GM19328 (cell line): Measurements from ENCODE around the gene CDC42EP3.
A peak's percentile ranks its signal among the peaks of the same experiment; 100 is the strongest.

Experiments used
- ATAC-seq: cut with Tn5 transposase; IDR thresholded peaks from one replicate; pipeline ENCODE4 v1.9.1; 2021; ENCODE audit warnings: mild to moderate bottlenecking, moderate library complexity; ENCODE audit not compliant: unreplicated experiment

Gene CDC42EP3

DNA sequence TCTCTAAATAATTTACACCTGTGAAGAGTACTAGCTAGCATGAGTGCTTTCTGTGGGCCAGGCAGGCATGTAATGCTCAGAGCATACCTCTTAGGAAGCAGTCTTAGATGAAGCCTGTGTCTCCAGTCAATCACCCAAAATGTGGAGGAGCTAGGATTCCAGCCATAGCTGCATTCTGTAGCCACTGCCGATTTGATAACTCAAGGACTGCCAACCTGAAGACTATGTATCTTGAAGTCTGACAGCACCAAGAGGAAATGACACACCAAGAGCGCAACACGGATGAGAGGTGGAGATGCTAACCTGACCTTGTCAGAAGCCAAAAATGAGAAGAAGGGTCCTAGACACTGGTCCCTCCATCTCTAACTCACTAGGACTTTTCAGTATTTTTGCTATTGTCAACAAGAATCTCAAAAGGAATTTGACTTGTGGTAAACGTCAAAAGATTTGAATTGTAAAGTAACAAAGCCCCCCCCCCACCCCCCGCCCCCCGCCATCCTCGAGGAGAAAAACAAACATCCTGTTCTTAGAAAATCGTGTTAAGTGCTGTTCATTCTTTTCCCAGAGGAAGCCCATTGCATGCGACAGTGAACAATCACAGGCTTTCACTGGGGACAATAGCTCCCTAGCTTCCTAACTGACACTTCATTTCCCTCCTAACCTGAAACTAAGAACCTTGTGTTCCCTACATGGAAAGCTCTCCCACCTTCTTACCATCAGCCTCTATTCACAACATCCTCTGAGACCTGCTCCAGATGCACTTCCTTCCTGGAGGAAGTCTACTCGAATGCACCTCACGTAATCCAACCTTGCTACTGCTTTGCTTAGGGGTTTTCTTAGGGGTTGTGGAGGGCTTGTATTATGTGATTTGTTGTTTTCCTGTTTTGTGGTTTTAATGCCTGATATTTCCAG, 14.7 kb downstream of the CDC42EP3 start:
- no peak for ATAC-seq

DNA sequence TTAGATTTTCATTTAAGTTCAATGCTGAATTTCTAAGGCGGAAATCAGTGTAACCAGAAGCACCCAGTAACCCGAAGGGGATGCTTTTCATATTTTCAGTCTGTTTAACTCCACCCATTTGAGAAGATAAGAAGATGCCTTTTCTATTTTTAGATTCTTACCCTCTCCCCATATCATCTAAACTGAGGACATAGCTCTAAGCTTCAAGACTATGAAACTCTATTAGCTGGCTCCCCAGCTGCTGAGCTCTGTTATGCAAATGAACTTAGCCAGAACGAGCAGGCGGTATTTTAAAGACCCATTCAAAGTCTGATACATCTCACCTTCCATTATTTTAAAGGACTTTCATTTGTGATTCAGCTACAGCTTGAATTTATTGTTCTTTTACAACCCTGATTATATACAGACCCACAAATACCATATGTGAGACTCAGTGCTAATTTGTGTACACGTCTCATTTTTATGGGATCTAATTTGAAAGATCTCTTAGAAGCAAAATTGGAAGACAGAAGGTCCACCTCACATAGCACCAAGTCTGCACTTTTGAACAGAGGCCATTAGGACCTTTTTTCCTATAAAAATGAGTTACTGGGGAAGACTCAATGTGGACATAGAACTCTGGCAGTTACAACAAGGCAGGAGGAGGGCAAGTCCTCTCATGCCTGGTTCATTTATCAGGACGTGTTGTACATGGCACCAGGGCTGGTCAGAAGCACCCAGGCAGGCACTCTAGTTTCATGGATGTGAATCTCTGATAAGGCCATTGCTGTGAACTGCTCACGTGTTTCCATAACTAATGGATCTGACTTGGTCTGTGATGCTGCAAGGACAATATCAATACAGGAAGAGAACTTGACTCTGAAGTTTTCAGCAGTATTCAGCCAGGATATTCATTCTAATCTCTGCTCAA, 16.3 kb downstream of the CDC42EP3 start:
- ATAC-seq: peak; percentile 81

DNA sequence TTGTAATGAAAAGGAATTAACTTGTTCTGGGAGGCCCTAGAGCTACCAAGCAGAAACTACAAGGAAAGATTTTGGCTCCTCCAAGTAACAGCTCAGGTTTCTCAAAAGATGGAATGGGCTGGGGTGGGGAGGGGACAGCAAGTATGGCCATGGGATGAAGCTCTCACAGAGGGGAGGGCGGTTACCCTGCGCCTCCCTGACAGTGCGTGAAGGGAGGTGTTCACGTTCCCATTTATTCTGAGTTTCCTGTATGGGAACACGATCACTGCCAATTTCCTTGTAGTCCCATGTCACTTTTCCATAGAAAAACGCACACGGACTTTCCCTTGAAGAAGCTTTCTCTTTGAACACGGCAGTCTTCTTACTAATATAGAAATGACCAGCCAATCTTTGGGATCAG, 17.0 kb downstream of the CDC42EP3 start:
- no peak for ATAC-seq

DNA sequence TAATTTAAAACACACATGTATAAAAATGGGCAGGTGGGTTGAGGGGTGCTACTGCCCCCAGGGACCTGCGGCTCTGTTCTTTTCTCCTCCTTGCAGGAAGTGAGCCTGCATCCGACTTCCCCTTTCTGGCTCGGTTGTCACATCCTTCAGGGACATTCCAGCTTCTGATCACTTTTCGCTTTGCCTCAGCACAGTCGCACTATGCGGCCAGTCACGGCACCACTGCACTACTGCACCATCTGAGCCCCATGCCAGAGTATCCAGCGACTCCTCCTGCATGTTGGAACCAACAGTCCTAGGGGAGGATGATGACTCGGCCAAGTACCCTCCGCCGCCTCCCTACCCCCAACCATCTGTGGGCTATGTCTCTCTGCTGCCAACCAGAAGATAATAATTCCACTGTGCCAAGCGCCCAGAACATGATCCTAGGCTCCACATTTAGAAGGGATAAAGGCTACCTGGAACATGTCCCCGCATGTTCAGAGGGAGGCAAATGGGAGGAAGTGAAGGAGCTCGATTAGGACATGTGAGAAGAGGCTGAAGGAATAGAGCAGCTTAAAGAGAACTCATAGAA, 17.6 kb downstream of the CDC42EP3 start:
- ATAC-seq: peak; percentile 29

DNA sequence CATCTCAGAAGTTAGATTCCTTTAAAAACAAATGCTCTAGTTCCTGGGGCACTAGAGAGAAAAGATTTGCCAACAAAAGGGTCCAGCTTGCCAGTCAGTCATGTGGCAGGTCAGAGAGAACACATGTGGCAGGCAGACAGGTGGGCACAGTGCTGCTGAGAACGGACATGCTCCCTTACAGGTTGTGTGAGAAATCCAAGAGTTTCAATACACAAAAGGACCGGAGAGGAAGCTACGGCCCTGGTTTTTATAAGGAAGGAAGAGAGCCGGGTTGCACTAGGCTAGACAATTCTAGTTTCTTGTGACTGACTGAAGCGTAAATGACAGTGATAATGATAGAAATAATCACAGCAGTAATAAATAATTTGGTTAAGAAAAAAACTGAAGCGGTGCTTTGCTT, 18.3 kb downstream of the CDC42EP3 start:
- ATAC-seq: no peak

DNA sequence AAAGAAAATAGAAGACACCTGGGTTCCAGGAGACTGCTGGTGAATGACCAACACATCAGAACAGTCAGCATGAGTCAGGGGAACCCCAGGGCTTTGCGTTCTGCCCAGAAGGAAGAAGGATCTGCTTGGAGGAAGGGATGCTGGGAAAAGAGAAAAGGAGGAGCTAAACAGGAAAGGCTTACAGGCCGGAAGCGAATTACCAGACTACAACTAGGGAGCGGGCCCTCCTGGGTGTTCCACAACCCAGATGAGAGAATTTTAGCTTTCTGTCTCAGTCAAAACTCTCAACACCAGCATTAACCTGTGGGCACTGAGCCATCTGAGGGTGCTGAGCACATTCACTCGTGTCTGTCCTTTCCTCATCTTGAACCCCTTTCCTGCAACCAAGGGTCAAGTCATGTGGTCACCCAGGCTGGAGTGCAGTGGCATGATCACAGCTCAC, 19.2 kb downstream of the CDC42EP3 start:
- no peak for ATAC-seq

DNA sequence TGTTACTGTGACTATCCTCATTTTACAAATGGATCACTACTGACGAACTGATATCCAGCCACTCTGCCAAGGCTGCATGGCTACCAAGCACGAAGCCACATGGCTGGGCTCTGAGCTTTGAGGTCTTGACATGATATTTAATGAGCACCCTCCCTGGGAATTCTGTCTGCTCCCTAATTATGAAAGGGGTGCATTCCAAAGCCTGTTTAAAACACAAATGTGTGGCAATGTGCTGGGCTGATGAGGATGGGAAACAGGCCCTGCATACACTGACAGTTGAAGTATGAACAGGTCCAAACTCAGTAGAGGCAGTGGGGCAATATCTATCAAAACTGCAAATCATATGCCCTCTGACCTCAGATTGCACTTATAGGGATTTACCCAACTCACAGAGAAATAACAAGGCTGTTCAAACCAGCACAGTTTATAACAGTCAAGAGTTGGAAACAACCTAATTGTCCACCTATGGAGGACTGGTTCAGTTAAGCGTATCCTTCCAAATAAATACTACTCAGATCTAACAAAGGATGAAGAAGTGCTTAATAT, 20.8 kb downstream of the CDC42EP3 start:
- no peak for ATAC-seq

DNA sequence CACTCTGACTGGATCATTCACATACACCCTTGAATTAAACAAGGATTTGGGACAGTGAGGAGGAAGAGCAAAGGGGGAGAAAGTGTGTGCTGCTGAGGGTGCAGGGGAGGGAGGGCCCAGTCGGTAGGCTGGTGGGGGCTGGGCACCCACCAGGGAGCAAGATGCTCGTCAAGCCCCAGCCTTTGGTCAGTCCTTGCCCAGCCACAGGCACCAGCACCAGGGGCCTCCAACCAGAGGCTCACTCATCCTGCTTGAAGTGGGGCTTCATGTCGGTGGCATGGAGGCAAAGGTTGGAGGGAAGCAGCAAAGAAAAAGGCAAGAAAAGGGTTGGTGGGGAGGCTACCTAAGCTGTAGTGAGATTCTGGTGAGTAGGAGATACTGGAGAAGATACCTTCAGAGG, 21.9 kb downstream of the CDC42EP3 start:
- ATAC-seq: no peak

DNA sequence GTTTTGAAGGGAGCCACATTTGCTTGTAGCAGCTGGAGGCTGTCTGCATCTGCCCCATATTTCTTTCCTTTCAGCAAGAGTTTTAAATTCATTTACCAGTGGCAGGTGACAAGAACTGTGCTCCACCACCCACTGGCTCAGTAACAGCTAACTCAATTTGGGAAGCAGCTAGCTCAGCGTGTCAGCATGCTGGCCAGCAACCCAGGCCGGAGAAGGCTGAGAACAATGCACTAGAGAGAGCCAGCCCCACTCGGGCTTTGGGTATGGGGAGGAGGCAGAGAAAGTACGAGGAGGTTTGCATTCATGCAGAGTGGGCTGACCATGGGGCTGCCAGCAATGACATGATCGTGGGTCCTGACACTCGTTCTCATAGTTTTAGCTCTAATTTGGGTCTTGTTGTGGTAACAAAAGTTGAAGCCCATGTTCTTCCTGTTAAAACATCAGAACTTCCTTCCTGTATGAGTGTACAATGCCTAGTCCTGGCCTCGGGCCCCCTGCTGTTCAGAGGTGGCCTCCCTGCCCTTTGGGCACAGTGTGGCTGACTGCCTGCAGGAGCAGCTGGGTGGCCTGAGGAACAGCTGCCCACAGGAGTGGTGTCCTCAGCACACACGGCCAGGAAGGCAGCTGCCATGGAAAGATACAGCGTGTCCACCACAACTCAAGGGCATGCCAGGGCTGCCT, 23.0 kb downstream of the CDC42EP3 start:
- no peak for ATAC-seq

DNA sequence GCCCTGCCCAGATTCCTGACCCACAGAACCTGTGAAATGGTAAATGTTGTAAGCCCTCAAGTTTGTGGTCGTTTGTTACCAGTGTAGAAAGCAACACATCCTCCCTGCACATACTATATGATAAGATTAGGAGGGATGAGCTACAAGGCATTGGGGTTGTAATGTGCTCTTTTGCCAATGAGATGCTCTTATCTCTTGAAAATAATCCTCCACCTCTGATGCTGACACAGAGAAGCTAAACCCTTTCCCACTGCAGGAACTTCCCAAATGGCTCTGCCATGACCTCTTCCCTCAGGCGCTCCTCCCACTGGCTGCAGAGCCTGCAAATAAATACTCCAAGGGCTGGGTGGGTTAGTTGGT, 23.5 kb downstream of the CDC42EP3 start:
- ATAC-seq: no peak

DNA sequence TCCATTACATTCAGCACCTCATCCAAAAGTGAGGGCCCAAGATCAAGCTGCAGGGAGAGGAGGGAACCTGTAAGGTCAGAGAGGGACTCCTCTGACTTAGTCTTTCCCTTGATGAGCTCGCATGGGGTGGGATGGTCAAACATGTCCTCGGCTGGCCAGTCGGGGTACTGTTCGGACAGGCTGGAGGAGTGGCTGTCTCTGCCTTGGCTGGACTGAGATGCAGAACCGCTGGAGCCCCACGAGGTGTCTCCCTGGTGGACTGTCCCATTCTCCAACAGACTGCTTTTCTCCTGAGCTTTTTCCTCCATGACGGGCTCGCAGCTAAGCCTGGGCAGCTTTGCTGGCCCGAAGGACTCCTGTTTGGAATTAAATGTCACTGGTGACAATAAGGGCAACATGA, 25.6 kb downstream of the CDC42EP3 start:
- ATAC-seq: no peak

DNA sequence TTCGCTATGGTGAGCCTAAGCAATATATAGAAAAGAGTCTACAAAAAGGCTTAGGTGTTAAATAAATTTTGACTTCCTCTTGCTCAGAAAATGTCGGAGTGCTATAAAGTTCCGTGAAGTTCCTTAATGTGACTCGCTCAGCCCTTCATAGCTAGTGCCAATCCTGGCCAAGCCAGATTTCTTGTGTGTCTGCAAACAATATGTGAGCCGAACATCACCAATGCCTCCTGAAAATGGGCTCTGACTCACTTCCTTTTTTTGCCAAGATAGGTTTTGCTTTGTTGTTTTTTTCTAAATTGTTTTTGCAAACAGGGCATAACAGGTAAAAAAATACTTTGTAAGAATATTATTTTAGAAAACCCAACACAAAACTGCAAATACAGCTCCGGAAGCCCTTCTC, 26.1 kb downstream of the CDC42EP3 start:
- ATAC-seq: no peak

DNA sequence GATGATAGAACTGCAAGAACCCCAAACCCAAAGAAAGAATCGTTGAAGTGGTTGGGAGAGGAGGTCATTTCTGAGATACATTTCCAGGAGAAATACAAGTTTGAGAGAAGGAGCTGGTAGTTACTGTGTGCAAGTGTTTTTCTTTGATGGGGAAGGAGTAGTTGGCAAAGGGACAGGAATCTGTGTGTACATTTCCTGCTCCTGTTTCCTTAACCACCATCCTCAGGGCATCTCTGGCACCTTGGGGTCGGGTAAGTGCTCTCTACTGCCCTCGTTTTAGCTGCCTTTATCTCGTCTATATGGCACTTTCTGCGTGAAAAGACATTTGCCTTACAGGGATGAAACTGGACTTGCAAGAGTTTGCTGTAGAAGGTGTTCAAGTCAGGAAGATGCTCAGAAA, 27.3 kb downstream of the CDC42EP3 start:
- no peak for ATAC-seq

DNA sequence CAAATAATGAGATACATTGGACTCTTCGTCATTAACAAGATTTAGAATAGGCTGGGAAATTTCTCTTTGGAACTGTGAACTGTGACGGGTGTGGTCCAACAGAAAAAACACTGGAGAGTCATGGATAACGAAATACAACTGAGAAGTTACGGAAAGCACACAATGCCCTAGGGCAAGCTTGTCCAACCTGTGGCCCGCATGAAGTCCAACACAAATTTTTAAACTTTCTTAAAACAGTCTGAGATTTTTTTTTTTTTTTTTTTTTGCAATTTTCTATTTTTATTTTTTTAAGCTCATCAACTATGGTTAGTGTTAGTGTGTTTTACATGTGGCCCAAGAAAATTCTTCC, 27.7 kb downstream of the CDC42EP3 start:
- no peak for ATAC-seq

DNA sequence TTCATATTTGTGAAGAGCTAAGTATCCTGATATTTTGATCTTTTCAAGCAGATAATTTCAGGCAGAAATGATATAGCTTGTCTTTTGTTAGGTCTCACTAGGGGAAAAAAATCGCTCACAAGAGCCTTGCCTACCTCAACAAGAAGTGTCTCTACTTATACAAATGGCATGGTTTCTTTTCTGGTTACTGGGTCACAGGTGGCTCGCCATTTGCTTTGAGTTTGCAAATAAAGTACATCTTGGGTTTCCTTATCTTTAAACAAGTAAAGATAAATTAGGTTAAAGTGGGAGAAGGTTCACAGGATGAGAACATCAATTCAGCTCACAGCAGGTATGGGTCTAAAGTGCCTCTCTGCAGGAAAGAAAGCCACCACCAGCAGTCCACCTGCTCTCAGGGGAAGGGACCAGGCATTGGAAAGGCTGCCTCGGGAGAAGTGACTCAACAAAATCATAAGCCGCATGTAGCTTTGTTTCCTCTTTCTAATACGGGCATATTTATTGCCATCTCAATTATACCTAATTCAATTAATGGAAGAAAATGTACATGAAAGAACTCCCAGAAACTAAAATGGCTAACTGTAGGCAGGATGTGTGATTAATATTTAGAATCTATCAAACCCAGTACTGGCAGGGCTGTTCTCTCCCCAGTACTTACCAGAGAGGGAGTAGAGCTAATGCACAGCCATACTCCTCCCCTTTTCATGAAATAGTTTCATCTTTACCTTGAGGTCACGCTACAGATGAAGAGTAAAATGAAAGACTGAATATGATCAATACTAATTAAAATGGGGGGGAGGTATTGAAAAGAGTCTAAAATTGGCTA, 28.3 kb downstream of the CDC42EP3 start:
- ATAC-seq: no peak

DNA sequence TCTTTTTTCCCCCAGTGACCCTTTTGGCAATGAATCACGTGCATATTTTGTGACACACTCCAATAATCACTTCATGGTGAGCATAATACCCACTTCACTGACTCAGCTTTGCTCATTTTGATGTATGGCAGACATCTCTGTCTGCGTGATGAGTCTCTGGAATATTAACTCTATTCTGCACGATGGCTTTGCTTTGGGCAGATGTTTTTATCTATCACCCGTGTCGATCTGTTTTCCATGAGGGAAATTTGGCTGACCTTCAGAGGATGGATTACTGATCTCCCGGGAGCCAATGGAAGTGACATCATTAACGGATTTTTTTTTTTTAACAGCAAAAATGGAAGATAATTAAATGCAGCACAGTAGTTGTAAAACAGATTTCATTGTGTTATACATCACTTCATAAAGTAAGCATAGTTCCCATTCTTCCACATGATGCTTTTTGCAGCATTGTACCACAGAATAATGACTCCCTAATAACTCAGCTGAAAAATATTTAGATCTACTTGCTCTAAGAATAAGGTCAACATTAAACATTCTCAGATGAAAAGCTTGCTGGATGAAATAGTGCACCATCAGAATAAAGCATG, 29.8 kb downstream of the CDC42EP3 start:
- no peak for ATAC-seq

DNA sequence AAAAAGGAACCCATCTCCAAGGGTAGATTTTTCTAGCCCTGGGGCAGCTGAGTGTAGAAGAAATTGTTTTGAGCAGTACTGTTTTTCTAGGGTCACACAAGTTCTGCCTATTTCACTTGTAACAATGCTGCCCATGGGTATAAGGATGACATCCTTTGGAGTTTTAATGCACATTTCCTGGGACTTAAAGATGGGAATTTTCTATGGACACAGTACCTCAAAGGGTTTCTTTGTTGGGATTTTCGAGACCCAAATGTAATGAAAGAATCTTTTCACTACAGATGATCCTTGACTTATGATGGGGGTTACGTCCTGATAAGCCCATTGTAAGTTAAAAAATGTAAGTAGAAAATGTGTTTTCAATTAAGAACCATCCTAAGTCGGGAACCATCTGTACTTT, 31.8 kb downstream of the CDC42EP3 start:
- ATAC-seq: no peak

DNA sequence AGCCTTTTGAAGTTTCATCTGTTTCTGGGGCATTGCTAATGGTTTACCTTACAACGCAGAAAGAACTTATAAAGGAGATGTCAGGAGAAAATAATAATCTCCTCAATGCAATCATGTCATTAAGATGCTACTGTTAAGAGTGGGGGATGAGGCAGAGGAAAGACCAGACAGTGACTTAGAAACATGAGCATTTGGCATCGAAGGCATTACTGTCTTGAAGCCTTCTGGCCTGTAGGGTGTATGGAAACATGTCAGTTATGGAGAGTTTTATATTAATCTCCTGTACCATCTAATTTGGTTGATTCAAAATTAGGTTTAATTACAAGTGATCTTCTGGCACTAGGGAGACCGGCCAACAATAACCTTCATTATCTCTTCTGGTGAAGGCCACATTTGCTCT, 32.5 kb downstream of the CDC42EP3 start:
- ATAC-seq: no peak

DNA sequence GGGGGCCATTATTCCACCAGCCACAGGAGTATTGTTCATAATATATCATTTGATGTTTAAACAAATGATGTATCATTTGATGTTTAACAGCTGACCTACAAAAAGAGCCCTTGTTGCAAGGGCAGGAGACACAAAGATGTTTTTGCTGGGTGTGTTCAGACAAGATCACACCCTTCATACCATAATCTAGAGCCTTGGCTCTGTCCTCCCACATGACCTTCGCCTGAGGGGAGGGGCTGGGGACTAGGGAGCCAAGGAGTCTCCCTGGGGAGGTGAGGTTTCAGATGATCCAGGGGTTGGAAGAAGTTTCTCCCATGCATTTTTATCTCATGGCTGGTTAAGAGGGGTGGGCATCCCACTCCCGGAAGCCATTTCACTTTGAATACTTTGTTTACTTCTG, 33.5 kb downstream of the CDC42EP3 start:
- no peak for ATAC-seq
